ENCODE measurements around the gene ACOX2. TPM values are rescaled to one million over a fixed set of nuclear protein-coding genes. Genes with fewer than 3 reads are reported as not detected.

The ACOX2 gene
- total RNA-seq, 1 donor from 2014 or later, result 20.2 TPM

DNA sequence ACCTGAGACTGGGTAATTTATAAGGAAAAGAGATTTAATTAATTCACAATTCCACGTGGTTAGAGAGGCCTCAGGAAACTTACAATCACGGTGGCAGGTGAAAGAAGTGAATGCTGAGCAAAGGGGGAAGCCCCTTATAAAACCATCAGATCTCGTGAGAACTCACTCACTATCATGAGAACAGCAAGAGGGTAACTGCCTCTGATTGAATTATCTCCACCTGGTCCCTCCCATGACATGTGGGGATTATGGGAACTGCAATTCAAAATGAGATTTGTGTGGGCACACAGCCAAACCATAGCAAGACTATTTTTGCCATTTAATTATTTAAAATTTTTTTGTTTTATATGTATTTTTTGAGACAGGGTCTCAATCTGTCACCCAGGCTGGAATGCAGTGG is 72.1 kb downstream of the ACOX2 start:
- H3K27ac ChIP-seq, result no peak overlapping the region
- H3K36me3 ChIP-seq, result no peaks in the 10 kb centered on the region
- no peak overlapping the region for H3K4me3 ChIP-seq
- TF ChIP-seq, protein P1, sequence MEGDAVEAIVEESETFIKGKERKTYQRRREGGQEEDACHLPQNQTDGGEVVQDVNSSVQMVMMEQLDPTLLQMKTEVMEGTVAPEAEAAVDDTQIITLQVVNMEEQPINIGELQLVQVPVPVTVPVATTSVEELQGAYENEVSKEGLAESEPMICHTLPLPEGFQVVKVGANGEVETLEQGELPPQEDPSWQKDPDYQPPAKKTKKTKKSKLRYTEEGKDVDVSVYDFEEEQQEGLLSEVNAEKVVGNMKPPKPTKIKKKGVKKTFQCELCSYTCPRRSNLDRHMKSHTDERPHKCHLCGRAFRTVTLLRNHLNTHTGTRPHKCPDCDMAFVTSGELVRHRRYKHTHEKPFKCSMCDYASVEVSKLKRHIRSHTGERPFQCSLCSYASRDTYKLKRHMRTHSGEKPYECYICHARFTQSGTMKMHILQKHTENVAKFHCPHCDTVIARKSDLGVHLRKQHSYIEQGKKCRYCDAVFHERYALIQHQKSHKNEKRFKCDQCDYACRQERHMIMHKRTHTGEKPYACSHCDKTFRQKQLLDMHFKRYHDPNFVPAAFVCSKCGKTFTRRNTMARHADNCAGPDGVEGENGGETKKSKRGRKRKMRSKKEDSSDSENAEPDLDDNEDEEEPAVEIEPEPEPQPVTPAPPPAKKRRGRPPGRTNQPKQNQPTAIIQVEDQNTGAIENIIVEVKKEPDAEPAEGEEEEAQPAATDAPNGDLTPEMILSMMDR (IDR thresholded peaks at IDR 0.05), result no peak
- no peaks in the 10 kb centered on the region for H3K9me3 ChIP-seq
- no peaks in the 10 kb centered on the region for H3K27me3 ChIP-seq (ENCODE audit: low read depth)
- no peak for DNase-seq
- intact Hi-C loops (cut with DNase I), result no loop called here
- peaks cover 14% of the 10 kb centered on the region for H3K4me1 ChIP-seq
- no peak for ATAC-seq

DNA sequence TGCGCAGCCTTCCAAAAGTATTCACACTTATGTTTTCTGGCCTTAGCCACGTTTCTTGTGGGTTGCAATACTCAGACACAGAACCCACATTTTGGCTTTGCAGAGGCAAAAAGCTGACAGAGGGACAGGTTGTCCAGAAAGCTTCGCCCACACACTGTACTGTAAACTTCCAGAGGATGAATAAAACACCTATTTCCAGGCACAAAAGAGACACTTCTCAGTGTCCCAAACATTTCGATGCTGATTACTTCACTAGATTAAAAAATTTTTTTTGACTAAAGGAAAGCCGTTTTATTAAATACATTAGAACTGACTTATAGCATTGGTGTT is 73.1 kb downstream of the ACOX2 start:
- H3K36me3 ChIP-seq, result no peaks in the 10 kb centered on the region
- peaks cover 14% of the 10 kb centered on the region for H3K4me1 ChIP-seq
- intact Hi-C loops (cut with DNase I), result no loop called here
- no peaks in the 10 kb centered on the region for H3K9me3 ChIP-seq
- no peak overlapping the region for H3K27ac ChIP-seq
- no peak for DNase-seq
- no peaks in the 10 kb centered on the region for H3K27me3 ChIP-seq (ENCODE audit: low read depth)
- H3K4me3 ChIP-seq, result peak overlapping the region; percentile 39
- TF ChIP-seq, protein P1 (IDR thresholded peaks at IDR 0.05), result no peak
- ATAC-seq, result no peak

GRCh38 chr3:58463181-58463941 is 73.6 kb downstream of the ACOX2 start:
- intact Hi-C loops (cut with DNase I), result no loop called here

GRCh38 chr3:58462829-58463180 is 74.2 kb downstream of the ACOX2 start:
- TF ChIP-seq, protein P1 (IDR thresholded peaks at IDR 0.05), result no peak
- peak in 1 of 2 donors; percentile 22 for ATAC-seq
- no peak overlapping the region for H3K27ac ChIP-seq
- H3K4me3 ChIP-seq, result peak overlapping the region; percentile 39
- H3K4me1 ChIP-seq, result peaks cover 14% of the 10 kb centered on the region
- no peaks in the 10 kb centered on the region for H3K27me3 ChIP-seq (ENCODE audit: low read depth)
- no peaks in the 10 kb centered on the region for H3K9me3 ChIP-seq
- H3K36me3 ChIP-seq, result no peaks in the 10 kb centered on the region
- DNase-seq, result no peak
- intact Hi-C loops (cut with DNase I), result no loop called here

More at GRCh38 chr3:58463181-58463941, 73.6 kb downstream of the ACOX2 start:
- H3K4me3 ChIP-seq, result peak overlapping the region; percentile 39
- DNase-seq (peak; percentile 82), ATAC-seq (peak; percentile 93 to 98)
- no peaks in the 10 kb centered on the region for H3K27me3 ChIP-seq (ENCODE audit: low read depth)
- TF ChIP-seq, protein P1 (IDR thresholded peaks at IDR 0.05), result peak; percentile 90
- H3K27ac ChIP-seq, result no peak overlapping the region
- H3K9me3 ChIP-seq, result no peaks in the 10 kb centered on the region
- peaks cover 14% of the 10 kb centered on the region for H3K4me1 ChIP-seq
- H3K36me3 ChIP-seq, result no peaks in the 10 kb centered on the region

DNA sequence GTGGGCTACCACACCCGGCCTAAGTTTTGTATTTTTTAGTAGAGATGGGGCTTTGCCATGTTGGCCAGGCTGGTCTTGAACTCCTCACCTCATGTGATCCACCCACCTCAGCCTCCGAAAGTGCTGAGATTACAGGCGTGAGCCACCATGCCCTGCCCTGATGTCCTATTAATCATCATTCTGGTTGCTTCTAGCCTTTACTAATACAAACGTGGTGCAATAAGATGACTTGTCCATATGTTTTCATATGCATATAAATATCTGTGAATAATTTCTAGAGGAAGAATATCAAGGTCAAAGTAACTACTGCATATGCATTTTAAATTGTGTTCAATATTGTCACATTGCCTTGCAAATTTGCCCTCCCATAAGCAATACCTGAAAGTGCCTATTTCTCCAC is 77.8 kb downstream of the ACOX2 start:
- no peak overlapping the region for H3K27ac ChIP-seq
- TF ChIP-seq, protein P1 (IDR thresholded peaks at IDR 0.05), result no peak
- H3K36me3 ChIP-seq, result no peaks in the 10 kb centered on the region
- no peaks in the 10 kb centered on the region for H3K27me3 ChIP-seq (ENCODE audit: low read depth)
- peaks cover 14% of the 10 kb centered on the region for H3K4me1 ChIP-seq
- ATAC-seq (no peak), DNase-seq (no peak)
- no peak overlapping the region for H3K4me3 ChIP-seq
- peaks cover 18% of the 10 kb centered on the region for H3K9me3 ChIP-seq
- intact Hi-C loops (cut with DNase I), result no loop called here

Other genes with a start within 250 kb of the ACOX2 start
- 11.4 TPM for gene RPP14, start 230.9 kb downstream of the ACOX2 start, total RNA-seq
- 8.7 TPM for gene HTD2, start 230.7 kb downstream of the ACOX2 start, total RNA-seq
- 23.7 TPM for gene PXK, start 204.3 kb downstream of the ACOX2 start, total RNA-seq
- gene PDHB, start 103.4 kb downstream of the ACOX2 start, total RNA-seq, result 47.7 TPM
- 8.2 TPM for gene KCTD6, start 45.1 kb downstream of the ACOX2 start, total RNA-seq
- gene FAM107A, start 40.2 kb upstream of the ACOX2 start, total RNA-seq, result 74.5 TPM
- 5.8 TPM for gene FAM3D, start 129.6 kb upstream of the ACOX2 start, total RNA-seq

Data from lower lobe of right lung (tissue), 2 donors.